ENCODE data around the gene PRICKLE4.
A peak's percentile ranks its signal among the peaks of the same experiment; 100 is the strongest.

PRICKLE4 gene

GRCh38 chr6:41780551-41781365, at the start of gene PRICKLE4:
TSS of gene PRICKLE4 (plus strand) at chr6:41780782. CDS start at chr6:41783474, 2,692 bp downstream.
- DNase-seq (ENCODE audit: low spot score), result peak; percentile 40

- DNase-seq (ENCODE audit: low spot score), result no peak
Measured at GRCh38 chr6:41731561-41732086, 49.0 kb upstream of the PRICKLE4 start.

- no peak for DNase-seq (ENCODE audit: low spot score)
Measured at GRCh38 chr6:41732149-41732548, 48.4 kb upstream of the PRICKLE4 start.

GRCh38 chr6:41732591-41733359, 47.8 kb upstream of the PRICKLE4 start:
- peak; percentile 81 for DNase-seq (ENCODE audit: low spot score)

- DNase-seq (ENCODE audit: low spot score), result no peak
Measured at GRCh38 chr6:41733360-41733706, 47.2 kb upstream of the PRICKLE4 start.

GRCh38 chr6:41733707-41734665, 46.6 kb upstream of the PRICKLE4 start:
- peak; percentile 92 for DNase-seq (ENCODE audit: low spot score)

GRCh38 chr6:41734666-41735426, 45.7 kb upstream of the PRICKLE4 start:
- DNase-seq (ENCODE audit: low spot score), result peak; percentile 95

GRCh38 chr6:41735427-41736185, 45.0 kb upstream of the PRICKLE4 start, which contains the start of gene TFEB:
TSS of gene TFEB (minus strand) at chr6:41735608. CDS start at chr6:41691213, 44,395 bp downstream.
- DNase-seq (ENCODE audit: low spot score), result peak; percentile 96

- no peak for DNase-seq (ENCODE audit: low spot score)
Measured at GRCh38 chr6:41736186-41736733, 44.3 kb upstream of the PRICKLE4 start.

- no peak for DNase-seq (ENCODE audit: low spot score)
Measured at GRCh38 chr6:41736800-41737555, 43.6 kb upstream of the PRICKLE4 start.

GRCh38 chr6:41737591-41738130, 42.9 kb upstream of the PRICKLE4 start:
- no peak for DNase-seq (ENCODE audit: low spot score)

GRCh38 chr6:41739041-41739440, 41.5 kb upstream of the PRICKLE4 start:
- no peak for DNase-seq (ENCODE audit: low spot score)

GRCh38 chr6:41740366-41741162, 40.0 kb upstream of the PRICKLE4 start:
- DNase-seq (ENCODE audit: low spot score), result no peak

- DNase-seq (ENCODE audit: low spot score), result no peak
Measured at GRCh38 chr6:41741625-41742490, 38.7 kb upstream of the PRICKLE4 start.

- DNase-seq (ENCODE audit: low spot score), result no peak
Measured at GRCh38 chr6:41743406-41744235, 37.0 kb upstream of the PRICKLE4 start.

- no peak for DNase-seq (ENCODE audit: low spot score)
Measured at GRCh38 chr6:41744236-41744787, 36.3 kb upstream of the PRICKLE4 start.
